GM04503 (cell line): ENCODE results near the gene MROH8.
"Not testable (repeated sequence)": the region's sequence is repeated elsewhere in the genome, so short reads cannot be mapped to it uniquely, and the experiment has no call there.

Source experiments
- DNase-seq: peaks from one replicate; pipeline ENCODE4 v3.0.0-alpha.2; 2012; ENCODE audit warnings: low read depth

The MROH8 gene

DNA sequence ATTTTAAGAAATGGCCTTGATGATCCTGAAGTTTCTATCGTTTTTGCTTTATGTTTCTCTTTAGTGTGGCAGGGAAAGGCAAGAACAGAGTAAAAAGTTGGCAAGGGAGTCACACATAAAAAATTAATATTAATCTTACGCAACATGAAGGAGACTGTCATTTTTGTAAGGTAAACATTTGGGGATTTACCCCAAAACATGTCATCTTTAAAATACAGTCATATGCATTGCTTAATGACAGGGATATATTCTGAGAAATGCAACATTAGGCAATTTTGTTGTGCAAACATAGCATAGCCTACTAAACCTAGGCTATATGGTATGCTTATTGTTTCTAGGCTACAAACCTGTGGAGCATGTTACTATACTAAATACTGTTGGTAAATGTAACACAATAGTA, 88.9 kb downstream of the MROH8 start:
- DNase-seq = no peak

- DNase-seq = no peak
These were observed 97.5 kb downstream of the MROH8 start for GRCh38 chr20:37081717-37082289.

- DNase-seq = no peak
These were observed 102.3 kb downstream of the MROH8 start for GRCh38 chr20:37077009-37077408.

DNA sequence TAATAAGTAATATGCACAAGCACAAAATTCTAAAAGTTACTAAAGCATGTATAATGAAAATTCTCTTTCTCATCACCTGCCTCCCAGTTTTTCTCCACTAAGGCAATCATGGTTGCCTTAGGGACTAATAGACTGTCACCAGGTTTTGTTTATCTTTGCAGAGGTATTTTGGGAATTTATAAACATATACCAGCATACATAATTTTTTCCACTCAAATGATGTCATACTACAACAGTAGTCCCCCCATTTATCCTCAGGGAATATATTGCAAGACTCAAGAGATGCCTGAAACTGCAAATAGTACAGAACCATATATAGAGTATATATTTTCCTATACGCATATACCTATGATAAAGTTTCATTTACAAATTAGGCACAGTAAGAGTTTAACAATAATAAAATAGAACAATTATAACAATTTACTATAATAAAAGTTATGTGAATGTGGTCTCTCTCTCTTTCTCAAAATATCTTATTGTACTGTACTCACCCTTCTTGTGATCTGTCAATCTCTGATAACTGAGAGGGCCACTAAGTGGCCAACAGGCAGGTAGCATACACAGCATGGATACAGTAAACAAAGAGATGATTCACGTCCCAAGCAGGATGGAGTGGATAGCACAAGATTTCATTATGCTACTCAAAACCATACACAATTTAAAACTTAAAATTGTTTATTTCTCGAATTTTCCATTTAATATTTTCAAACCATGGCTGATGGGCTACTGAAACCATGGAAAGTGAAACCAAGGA, 103.2 kb downstream of the MROH8 start:
- DNase-seq = no peak

DNA sequence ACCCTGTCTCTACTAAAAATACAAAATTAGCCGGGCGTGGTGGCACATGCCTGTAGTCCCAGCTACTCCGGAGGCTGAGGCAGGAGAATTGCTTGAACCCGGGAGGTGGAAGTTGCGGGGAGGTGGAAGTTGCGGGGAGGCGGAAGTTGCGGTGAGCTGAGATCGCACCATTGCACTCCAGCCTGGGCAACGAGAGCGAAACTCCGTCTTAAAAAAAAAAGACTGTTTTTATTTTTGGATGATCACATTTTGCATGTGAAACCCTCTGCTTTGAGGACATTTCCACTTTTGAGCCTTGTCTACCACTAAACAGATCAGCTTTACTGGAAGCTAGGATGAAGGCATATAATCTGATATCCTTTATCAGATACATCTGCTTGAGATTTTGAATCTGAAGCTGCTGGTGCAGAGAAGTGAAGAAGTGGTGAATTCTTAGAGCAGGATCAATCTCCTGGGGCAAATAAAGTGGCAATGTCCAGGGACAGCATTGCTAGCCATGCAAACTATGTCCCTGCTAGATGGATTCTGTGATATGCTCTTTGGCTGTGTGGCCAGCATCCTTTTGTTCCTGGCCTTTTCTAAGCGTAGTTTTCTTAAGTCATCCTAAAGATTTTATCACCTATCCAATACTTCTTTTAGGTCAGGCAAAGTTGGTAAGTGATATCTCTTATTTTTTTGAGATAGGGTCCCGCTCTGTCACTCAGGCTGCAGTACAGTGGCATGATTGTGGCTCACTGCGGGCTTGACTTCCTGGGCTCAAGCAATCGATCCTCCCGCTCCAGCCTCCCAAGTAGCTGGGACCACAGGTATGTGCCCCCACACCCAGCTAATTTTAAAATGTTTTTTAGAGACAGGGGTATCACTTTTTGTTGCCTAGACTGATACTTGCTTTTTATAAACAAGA, 106.8 kb downstream of the MROH8 start:
- no peak for DNase-seq

DNA sequence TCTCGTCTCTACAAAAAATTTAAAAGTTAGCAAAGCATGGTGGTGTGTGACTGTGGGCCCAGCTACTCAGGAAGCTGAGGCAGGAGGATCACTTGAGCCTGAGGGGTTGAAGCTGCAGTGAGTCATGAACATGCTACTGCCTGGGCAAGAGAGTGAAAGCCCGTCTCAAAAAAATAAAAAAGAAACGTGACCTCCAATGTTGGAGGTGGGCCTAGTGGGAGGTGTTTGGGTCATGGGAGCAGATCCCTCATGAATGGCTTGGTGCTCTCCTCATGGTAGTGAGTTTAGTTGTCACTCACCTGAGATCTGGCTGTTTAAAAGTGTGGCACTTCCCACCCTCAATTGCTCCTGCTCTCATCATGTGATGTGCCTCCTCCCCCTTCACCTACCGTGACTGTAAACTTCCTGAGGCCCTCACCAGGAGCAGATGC, 107.9 kb downstream of the MROH8 start:
- DNase-seq = no peak

GRCh38 chr20:37069563-37069962, 109.8 kb downstream of the MROH8 start:
- DNase-seq = not testable (repeated sequence)

GRCh38 chr20:37066168-37066567, 113.2 kb downstream of the MROH8 start:
- DNase-seq = no peak

GRCh38 chr20:37055276-37055675, 124.1 kb downstream of the MROH8 start:
- DNase-seq = no peak

- DNase-seq = no peak
These were observed 126.0 kb downstream of the MROH8 start for GRCh38 chr20:37053230-37053950.
